Epithelial cell of proximal tubule (primary cell): ENCODE data around the gene CCNT2. TPM values are rescaled to one million over a fixed set of nuclear protein-coding genes. Genes with fewer than 3 reads are reported as not detected.
"Not testable (repeated sequence)": the region's sequence is repeated elsewhere in the genome, so short reads cannot be mapped to it uniquely, and the experiment has no call there.

Source experiments
- DNase-seq: peaks from one replicate; pipeline ENCODE4 v3.0.0-alpha.2; 2011; ENCODE audit warnings: low read depth
- H3K4me3 ChIP-seq: 2 replicates; pipeline ENCODE4 v1.5.1; 2011; ENCODE audit warnings: low read depth, mild to moderate bottlenecking, low read length
- total RNA-seq: library from RNA; depleted of rRNA; stranded (reverse); fragments of >200 nt; gene quantifications from 2 replicates; pipeline ENCODE4 v1.2.3, GENCODE V29; 2015
- TF ChIP-seq, protein P1 (sequence below): conservative IDR thresholded peaks from 2 replicates; pipeline ENCODE4 v1.5.1; 2012; ENCODE audit warnings: low read depth, mild to moderate bottlenecking, low read length

The CCNT2 gene
- total RNA-seq, 1 donor from 2014 or later = 18.5 TPM

DNA sequence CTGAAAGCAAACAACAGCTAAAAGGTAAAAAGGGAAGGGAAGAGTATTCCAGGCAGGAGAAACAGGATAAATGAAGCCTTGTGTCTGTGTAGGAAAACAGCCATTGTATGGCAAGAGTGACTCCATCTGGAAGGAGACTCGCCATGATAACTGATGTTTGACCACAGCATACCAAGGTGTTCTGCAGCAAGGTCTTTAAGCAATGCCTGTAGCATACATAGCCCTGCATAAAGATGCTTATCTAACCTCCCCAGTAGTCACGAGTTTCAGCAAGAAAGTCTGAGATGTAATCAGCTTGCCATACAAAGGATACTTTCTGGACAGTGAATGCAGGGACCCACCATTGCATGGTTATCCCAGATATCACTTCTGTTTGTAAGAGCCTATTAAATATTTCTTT, 11.9 kb upstream of the CCNT2 start:
- H3K4me3 ChIP-seq = no peak overlapping the region
- no peak for DNase-seq
- TF ChIP-seq, protein P1, sequence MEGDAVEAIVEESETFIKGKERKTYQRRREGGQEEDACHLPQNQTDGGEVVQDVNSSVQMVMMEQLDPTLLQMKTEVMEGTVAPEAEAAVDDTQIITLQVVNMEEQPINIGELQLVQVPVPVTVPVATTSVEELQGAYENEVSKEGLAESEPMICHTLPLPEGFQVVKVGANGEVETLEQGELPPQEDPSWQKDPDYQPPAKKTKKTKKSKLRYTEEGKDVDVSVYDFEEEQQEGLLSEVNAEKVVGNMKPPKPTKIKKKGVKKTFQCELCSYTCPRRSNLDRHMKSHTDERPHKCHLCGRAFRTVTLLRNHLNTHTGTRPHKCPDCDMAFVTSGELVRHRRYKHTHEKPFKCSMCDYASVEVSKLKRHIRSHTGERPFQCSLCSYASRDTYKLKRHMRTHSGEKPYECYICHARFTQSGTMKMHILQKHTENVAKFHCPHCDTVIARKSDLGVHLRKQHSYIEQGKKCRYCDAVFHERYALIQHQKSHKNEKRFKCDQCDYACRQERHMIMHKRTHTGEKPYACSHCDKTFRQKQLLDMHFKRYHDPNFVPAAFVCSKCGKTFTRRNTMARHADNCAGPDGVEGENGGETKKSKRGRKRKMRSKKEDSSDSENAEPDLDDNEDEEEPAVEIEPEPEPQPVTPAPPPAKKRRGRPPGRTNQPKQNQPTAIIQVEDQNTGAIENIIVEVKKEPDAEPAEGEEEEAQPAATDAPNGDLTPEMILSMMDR = no peak

DNA sequence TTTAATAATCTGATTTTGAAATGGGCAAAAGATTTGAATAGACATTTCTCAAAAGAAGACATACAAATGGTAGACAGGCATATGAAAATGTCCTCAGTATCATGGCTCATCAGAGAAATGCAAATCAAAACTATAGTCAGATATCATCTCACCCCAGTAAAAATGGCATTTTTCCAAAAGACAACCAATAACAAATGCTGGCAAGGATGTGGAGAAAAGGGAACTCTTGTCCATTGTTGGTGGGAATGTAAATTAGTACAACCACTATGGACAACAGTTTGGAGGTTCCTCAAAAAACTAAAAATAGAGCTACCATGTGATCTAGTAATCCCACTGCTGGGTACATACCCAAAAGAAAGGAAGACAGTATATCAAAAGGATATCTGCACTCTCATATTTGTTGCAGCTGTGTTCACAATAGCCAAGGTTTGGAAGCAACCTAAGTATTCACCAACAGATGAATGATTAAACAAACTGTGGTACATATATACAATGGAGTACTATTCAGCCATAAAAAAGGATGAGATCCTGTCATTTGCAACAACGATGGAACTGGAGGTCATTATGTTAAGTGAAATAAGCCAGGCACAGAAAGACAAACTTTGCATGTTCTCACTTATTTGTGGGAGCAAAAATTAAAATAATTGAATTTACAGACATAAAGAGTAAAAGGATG, 11.0 kb upstream of the CCNT2 start:
- H3K4me3 ChIP-seq, DNase-seq: not testable (repeated sequence)

DNA sequence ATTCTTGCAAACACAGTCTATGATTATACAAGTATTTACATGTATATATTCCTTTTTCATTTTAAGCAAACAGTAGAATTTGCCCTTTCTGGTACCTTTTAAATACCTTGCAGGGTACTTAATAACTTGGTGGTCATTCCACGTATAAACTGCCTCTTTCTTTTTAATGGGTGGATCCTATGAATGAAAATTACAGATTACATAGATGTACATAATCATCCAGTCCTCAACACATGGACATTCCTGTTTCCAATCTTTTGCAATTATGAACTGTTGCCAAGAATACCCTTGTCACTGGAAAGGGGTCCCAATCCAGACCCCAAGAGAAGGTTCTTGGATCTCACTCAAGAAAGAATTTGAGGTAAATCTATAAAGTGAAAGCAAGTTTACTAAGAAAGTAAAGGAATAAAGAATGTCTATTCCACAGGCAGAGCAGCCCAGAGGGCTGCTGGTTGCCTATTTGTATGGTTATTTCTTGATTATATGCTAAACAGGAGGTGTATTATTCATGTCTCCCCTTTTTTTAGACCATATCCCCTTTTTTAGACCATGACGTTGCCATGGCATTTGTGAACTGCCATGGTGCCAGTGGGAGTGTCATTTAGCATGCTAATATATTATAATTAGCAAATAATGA, 7.7 kb upstream of the CCNT2 start:
- TF ChIP-seq, protein P1 = no peak
- no peak overlapping the region for H3K4me3 ChIP-seq
- no peak for DNase-seq

DNA sequence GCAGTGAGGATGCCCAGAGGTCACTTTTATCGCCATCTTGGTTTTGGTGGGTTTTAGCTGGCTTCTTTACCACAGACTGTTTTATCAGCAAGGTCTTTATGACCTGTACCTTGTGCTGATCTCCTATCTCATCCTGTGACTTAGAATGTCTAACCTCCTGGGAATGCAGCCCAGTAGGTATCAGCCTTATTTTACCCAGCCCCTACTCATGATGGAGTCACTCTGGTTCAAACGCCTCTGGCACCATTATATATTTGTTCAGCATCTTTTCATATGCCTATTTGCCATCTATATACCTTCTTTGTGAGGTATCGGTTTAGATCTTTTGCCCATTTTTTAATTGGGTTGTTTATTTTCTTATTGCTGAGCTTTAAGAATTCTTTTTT, 7.2 kb upstream of the CCNT2 start:
- H3K4me3 ChIP-seq = no peak overlapping the region
- TF ChIP-seq, protein P1 = no peak
- no peak for DNase-seq

DNA sequence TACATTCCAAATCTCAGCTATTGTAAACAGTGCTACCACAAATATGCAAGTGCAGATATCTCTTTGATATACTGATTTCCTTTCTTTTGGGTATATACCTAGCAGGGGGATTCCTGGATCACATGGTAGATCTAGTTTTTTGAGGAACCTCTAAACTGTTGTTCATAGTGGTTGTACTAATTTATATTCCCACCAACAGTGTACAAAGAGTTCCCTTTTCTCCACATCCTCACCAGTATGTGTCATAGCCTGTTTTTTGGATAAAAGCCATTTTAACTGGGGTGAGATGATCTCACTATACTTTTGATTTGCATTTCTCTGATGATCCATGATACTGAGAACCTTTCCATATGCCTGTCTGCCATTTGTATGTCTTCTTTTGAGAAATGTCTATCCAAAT, 6.3 kb upstream of the CCNT2 start:
- TF ChIP-seq, protein P1 = no peak
- no peak overlapping the region for H3K4me3 ChIP-seq
- DNase-seq = no peak

DNA sequence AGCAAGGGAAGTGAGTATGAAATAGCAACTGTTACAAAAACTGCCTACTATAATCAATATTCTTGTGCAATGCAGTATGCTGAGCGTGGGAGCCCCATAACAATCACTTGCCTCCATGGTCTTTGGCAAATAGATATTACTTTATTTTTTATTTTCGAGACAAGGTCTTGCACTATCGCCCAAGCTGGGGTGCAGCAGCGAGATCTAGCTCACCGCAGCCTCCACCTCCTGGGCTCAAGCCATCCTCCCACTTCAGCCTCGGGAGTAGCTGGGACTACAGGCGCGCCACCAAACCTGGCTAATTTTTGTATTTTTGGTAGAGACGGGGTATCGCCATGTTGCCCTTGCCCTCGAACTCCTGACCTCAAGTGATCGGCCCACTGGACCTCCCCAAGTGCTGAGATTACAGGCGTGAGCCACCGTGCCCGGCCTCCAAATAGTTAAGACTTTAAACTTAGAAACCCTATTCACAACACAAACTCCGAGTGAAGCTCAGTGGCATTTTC, 1.2 kb upstream of the CCNT2 start:
- TF ChIP-seq, protein P1 = no peak
- H3K4me3 ChIP-seq = peak overlapping the region; percentile 98
- no peak for DNase-seq

DNA sequence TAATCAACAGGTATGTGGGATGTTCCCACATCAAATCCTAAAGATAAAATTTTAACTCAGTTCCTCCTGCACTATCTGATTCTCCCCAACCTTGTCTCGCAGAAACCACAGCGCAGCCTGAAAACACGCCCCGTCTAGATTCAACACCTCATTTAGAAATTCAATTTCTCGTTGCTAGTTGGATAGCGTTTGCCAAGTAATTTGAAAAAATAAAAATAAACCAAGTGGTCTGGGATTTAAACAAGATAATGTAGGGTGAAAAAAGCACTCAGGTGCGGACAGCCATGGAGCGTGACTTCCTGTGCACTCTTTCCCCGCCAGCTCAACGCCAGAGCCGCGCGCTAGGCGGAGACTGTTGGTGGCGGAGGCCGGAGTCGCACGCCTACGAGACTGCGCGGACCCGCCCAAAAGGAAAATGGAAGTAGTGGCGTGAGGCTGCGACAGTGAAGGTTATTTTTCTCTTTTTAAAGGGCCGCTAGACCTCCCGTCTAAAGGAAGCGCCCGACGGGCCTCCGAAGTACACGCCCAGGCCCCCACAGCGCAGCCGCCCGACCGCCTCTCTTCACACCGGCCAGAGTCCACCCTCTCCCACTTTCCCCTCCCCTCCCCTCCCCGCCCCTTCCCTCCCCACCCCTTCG, 615 bp upstream of the CCNT2 start:
- peak overlapping the region; percentile 98 for H3K4me3 ChIP-seq
- TF ChIP-seq, protein P1 = peak; percentile 32
- DNase-seq = peak; percentile 50
